Vagina (tissue), 2 donors: Measurements from ENCODE around the gene PDE4DIP.
"Not testable (repeated sequence)": the region's sequence is repeated elsewhere in the genome, so short reads cannot be mapped to it uniquely, and the experiment has no call there.

Experiments used
- POLR2A ChIP-seq, 2 donors: fragments of 450-650 bp; IDR thresholded peaks; one replicate each; pipeline ENCODE4 v1.6.1; 2017; ENCODE audit warnings: antibody characterized with exemption in 2 of 2, mild to moderate bottlenecking in 2 of 2, moderate library complexity in 2 of 2
- POLR2AphosphoS5 ChIP-seq, 2 donors: sonication (generic); formaldehyde crosslinking; IDR thresholded peaks; one replicate each; pipeline ENCODE4 v1.9.0; 2017; ENCODE audit warnings: antibody characterized with exemption in 2 of 2, mild to moderate bottlenecking in 2 of 2, low read depth in 1 of 2; ENCODE audit not compliant: insufficient read depth in 1 of 2
- TF ChIP-seq, protein P1 (sequence below), 3 experiments: fragments of 450-650 bp in 2 of 3; fragments of 200-600 bp in 1 of 3; sonication (generic) in 1 of 3; IDR thresholded peaks; one replicate each; pipeline ENCODE4 v1.5.1; 2017 to 2019; ENCODE audit warnings: antibody characterized with exemption in 3 of 3, mild to moderate bottlenecking in 2 of 3, moderate library complexity in 2 of 3

DNA sequence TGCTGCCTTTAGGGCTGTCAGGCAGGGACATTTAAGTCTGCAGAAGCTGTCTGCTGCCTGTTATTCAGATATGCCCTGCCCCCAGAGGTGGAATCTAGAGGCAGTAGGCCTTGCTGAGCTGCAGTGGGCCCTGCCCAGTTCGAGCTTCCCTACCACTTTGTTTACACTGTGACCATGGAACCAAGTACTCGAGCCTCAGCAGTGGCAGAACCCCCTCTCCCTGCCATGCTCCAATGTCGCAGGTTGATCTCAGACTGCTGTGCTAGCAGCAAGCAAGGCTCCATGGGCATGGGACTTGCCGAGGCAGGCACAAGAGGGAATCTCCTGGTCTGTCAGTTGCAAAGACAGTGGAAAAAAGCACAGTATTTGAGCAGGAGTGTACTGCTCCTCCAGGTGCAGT is 198.8 kb downstream of the PDE4DIP start:
- TF ChIP-seq, protein P1, sequence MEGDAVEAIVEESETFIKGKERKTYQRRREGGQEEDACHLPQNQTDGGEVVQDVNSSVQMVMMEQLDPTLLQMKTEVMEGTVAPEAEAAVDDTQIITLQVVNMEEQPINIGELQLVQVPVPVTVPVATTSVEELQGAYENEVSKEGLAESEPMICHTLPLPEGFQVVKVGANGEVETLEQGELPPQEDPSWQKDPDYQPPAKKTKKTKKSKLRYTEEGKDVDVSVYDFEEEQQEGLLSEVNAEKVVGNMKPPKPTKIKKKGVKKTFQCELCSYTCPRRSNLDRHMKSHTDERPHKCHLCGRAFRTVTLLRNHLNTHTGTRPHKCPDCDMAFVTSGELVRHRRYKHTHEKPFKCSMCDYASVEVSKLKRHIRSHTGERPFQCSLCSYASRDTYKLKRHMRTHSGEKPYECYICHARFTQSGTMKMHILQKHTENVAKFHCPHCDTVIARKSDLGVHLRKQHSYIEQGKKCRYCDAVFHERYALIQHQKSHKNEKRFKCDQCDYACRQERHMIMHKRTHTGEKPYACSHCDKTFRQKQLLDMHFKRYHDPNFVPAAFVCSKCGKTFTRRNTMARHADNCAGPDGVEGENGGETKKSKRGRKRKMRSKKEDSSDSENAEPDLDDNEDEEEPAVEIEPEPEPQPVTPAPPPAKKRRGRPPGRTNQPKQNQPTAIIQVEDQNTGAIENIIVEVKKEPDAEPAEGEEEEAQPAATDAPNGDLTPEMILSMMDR (IDR thresholded peaks at IDR 0.05): not testable (repeated sequence)
- TF ChIP-seq POLR2AphosphoS5 (IDR thresholded peaks at IDR 0.05; ENCODE audit: insufficient read depth in 1 of 2, low read depth in 1 of 2); POLR2A (IDR thresholded peaks at IDR 0.05): not testable (repeated sequence)
